HG02938 (cell line): ENCODE data around the gene NR6A1.

Experiments
- ATAC-seq: cut with Tn5 transposase; IDR thresholded peaks from one replicate; pipeline ENCODE4 v1.9.1; 2021; ENCODE audit warnings: mild to moderate bottlenecking, moderate library complexity; ENCODE audit not compliant: unreplicated experiment

The NR6A1 gene

GRCh38 chr9:124511426-124511840 lies 259.7 kb downstream of the NR6A1 start:
- ATAC-seq, result no peak

- ATAC-seq, result no peak
These were observed 260.3 kb downstream of the NR6A1 start for GRCh38 chr9:124510650-124511425.

- ATAC-seq, result no peak
These were observed 263.2 kb downstream of the NR6A1 start for GRCh38 chr9:124507880-124508423.

- ATAC-seq, result no peak
These were observed 263.9 kb downstream of the NR6A1 start, which contains the start of gene NR5A1 for GRCh38 chr9:124506931-124507879. NR5A1 (minus strand) TSS chr9:124507399; CDS start chr9:124503395, 4,004 bp downstream.

GRCh38 chr9:124506433-124506832 lies 264.7 kb downstream of the NR6A1 start:
- no peak for ATAC-seq

GRCh38 chr9:124505901-124506346 lies 265.2 kb downstream of the NR6A1 start:
- ATAC-seq, result no peak

GRCh38 chr9:124505006-124505900 lies 265.9 kb downstream of the NR6A1 start:
- ATAC-seq, result no peak

GRCh38 chr9:124504530-124505005 lies 266.5 kb downstream of the NR6A1 start:
- no peak for ATAC-seq

GRCh38 chr9:124503713-124504529 lies 267.2 kb downstream of the NR6A1 start:
- ATAC-seq, result no peak

GRCh38 chr9:124502711-124503702 lies 268.1 kb downstream of the NR6A1 start:
- no peak for ATAC-seq

- no peak for ATAC-seq
These were observed 269.3 kb downstream of the NR6A1 start for GRCh38 chr9:124501771-124502320.

GRCh38 chr9:124500796-124501611 lies 270.1 kb downstream of the NR6A1 start:
- no peak for ATAC-seq

- no peak for ATAC-seq
These were observed 270.9 kb downstream of the NR6A1 start for GRCh38 chr9:124500028-124500795.

GRCh38 chr9:124499216-124499615 lies 271.9 kb downstream of the NR6A1 start:
- no peak for ATAC-seq

GRCh38 chr9:124498499-124499146 lies 272.5 kb downstream of the NR6A1 start:
- no peak for ATAC-seq

GRCh38 chr9:124498040-124498439 lies 273.1 kb downstream of the NR6A1 start:
- ATAC-seq, result no peak
